Stimulated activated CD8-positive, alpha-beta memory T cell treated with anti-CD3 and anti-CD28 coated beads, Interleukin-7, amount 100 ng/mL, for 1 hour (primary cell): ENCODE data around the gene AKIRIN1.
A peak's percentile ranks its signal among the peaks of the same experiment; 100 is the strongest.
"Not testable (repeated sequence)": the region's sequence is repeated elsewhere in the genome, so short reads cannot be mapped to it uniquely, and the experiment has no call there.

Source experiments
- DNase-seq, 2 donors: peaks; one replicate each; pipeline ENCODE4 v3.0.0-alpha.2; 2020; ENCODE audit warnings: low read depth in 2 of 2

AKIRIN1 gene

GRCh38 chr1:38990738-38991637, at the start of gene AKIRIN1:
Gene AKIRIN1 (plus strand): TSS chr1:38991276. CDS start chr1:38991381, 105 bp downstream.
- DNase-seq, result peak; percentile 92

- DNase-seq, result no peak
Measured at GRCh38 chr1:38941527-38942019, 49.5 kb upstream of the AKIRIN1 start, which contains the start of gene RHBDL2. Gene RHBDL2 (minus strand): TSS chr1:38941830. CDS start chr1:38919212, 22,618 bp downstream.

- DNase-seq, result no peak
Measured at GRCh38 chr1:38942664-38943428, 48.2 kb upstream of the AKIRIN1 start.

DNA sequence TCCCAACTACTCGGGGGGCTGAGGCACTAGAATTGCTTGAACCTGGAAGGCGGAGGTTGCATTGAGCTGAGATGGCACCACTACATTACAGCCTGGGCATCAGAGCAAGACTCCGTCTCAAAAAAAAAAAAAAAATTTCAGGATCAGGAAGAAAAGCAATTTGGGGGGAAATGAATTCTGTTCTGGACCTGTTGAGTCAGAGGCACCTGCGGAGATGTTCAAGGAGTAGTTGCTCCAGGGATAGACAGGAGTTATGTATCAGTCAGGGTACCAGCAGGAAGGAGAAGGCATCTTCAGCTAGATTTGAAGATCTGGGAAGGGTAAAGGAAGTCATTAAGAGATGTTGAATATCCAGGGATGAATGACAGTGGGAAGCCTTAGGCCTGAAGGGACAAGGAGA, 46.5 kb upstream of the AKIRIN1 start:
- DNase-seq, result no peak

DNA sequence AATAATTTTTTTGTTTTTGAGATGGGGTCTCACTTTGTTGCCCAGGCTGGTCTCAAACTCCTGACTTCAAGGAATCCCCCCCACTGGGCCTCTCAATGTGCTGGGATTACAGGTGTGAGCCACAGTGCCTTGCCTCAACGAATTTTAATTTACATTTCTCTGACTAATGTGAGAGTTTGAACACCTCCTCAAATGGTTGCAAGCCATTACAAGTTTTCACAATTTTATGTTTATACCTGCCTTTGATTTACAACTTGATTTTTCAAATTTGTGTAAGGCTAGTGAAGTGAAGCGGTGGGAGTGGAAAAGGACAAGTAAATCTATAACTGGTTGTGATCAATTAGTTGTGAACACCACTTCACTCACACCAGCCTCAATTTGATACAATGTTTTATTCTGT, 40.5 kb upstream of the AKIRIN1 start:
- DNase-seq, result no peak

DNA sequence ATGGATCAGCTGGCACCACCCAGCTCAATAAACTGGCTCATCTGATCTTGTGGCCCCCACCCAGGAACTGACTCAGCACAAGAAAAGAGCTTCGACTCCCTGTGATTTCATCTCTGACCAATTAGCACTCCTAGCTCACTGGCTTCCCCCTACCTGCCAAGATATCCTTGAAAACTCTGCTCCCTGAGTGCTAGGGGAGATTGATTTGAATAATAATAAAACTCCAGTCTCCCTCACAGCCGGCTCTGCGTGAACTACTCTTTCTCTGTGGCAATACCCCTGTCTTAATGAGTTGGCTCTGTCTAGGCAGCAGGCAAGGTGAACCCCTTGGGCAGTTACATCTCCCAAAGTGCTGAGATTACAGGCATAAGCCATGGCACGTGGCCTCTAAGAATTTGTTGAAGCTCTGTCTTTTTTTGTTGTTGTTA, 37.6 kb upstream of the AKIRIN1 start:
- no peak for DNase-seq

- no peak for DNase-seq
Measured at GRCh38 chr1:38958967-38959366, 32.1 kb upstream of the AKIRIN1 start.

- DNase-seq, result no peak
Measured at GRCh38 chr1:38962113-38962512, 29.0 kb upstream of the AKIRIN1 start.

DNA sequence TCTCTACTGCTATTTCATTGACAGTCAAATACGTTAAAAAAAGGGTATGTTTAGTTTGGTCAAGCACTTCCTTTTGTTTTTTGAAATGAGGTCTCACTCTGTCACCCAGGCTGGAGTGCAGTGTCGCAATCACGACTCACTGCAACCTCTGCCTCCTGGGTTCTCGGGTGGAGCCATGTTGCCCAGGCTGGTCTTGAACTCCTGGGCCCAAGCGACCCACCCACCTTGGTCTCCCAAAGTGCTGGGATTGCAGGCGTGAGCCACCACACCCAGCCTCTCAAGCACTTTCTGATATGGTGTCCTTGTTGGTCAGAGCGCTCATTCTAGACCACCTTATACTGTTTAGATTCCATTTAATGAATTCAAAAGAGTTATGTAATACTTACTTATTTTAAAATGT, 28.5 kb upstream of the AKIRIN1 start:
- DNase-seq, result no peak

- no peak for DNase-seq
Measured at GRCh38 chr1:38964140-38964548, 26.9 kb upstream of the AKIRIN1 start.

GRCh38 chr1:38973145-38973544, 17.9 kb upstream of the AKIRIN1 start:
- not testable (repeated sequence) for DNase-seq

DNA sequence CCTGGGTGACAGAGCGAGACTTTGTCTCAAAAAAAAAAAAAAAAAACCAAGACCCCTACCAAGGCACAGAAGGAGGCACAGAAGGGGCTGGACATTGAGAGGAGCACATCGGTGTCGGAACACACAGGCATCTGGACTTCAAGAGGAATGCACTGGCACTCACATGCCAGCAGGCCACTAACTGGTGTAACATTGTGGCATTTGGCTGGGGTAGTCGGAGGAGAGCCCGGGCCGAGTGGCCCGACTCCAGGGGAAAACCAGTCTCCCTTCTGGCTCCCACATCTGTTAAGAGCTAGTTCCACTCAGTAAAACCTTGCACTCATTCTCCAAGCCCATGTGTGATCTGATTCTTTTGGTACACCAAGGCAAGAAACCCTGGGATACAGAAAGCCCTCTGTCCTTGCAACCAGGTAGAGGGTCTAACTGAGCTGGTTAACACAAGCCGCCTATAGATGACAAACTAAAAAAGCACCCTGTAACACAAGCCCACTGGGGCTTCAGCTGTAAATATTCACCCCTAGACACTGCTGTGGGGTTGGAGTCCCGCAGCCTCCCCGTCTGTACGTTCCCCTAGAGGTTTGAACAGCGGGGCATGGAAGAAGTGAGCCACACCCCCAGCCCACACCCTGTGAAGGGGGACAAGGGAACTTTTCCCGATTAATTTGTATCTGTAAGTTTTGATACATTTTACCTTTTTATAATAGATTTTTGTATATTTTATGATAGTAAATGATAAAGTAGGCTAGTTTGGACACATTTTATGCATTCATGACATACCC, 17.2 kb upstream of the AKIRIN1 start:
- no peak for DNase-seq

- DNase-seq, result not testable (repeated sequence)
Measured at GRCh38 chr1:38977399-38978244, 13.5 kb upstream of the AKIRIN1 start.

DNA sequence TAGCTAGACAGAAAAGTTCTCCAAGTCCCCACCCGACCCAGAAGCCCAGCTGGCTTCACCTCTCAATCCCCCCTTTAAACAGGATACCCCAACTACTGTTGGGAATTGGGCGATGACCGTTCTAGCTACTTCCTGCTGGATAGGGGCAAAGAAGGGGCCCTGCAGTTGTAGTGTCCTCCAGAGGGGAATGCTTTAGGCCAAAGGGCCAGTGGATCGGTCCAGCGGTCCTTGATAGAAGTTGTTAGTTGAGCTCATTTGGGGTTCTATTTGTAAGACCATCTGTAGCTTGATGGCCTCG, 12.9 kb upstream of the AKIRIN1 start:
- DNase-seq, result not testable (repeated sequence)

GRCh38 chr1:38979380-38979779, 11.7 kb upstream of the AKIRIN1 start:
- not testable (repeated sequence) for DNase-seq

DNA sequence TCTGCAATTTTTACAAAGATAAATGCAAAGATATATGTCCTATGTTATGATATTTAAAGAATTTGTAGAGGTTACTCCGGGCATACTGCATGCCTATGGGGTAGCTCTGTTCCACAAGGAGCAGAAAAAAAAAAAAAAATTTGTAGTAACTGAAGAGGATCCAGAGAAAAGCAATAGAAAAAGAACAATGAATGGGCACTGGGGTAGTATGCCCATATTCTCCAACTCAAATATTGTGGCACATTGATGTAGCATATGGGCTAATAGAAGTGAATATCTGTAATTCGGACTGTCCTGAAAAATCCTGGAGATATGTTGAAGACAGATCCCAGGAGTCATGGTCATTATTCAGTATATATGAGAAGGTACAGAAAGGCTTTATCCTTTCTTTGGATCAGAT, 1.1 kb upstream of the AKIRIN1 start:
- no peak for DNase-seq

GRCh38 chr1:38990386-38990737, 714 bp upstream of the AKIRIN1 start:
- DNase-seq, result no peak

GRCh38 chr1:38991638-38992411, 749 bp downstream of the AKIRIN1 start:
- DNase-seq, result no peak

DNA sequence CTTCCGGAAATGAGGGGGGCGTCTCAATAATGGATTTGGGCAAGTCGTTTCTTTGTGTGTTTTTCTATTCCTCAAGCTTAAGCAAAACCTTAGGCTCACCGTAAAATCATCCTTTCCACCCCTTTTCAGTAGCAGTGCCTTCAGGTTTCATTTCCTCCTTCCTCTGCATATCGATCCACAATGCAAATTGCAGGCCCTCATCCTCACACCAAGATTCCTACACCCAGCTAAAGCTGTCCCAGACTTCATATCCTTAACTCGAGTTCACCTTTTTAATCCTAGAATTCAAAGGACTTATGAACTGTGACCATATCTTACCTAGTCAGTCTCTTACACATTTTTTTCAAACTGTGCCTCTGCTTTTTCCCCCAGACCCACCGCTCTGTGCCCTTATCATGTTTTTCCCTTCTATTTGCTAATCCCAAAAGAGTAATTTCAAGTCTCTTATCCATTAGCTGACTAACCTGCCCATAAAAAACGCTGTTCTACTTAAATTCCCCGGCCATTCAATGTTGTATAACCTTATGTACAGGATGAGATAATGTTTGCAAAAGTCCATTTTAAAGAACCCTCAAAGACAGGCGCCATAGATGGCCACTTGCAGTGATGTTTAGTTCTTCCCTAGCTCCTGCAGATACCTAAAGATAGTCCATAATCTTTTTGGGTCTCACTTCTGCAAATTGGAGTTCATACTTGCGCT, 1.5 kb downstream of the AKIRIN1 start:
- no peak for DNase-seq

GRCh38 chr1:38994196-38994595, 3.1 kb downstream of the AKIRIN1 start:
- DNase-seq, result no peak
